Liver (tissue), 9 donors: ENCODE results near the gene NLRP9. TPM values are rescaled to one million over a fixed set of nuclear protein-coding genes. Genes with fewer than 3 reads are reported as not detected.

Experiments
- DNase-seq: peaks from one replicate; pipeline ENCODE4 v3.0.0-alpha.2; 2017; ENCODE audit warnings: low spot score
- H3K27ac ChIP-seq, 2 donors: one replicate each; pipeline ENCODE4 v1.7.0; 2013; ENCODE audit warnings: inconsistent platforms in 2 of 2, low read length in 2 of 2, control low read depth in 1 of 2, low read depth in 1 of 2, mild to moderate bottlenecking in 1 of 2
- H3K27me3 ChIP-seq, 4 donors: one replicate each; pipeline versions ENCODE4 v1.6.1 to v1.7.0; 2013; ENCODE audit warnings: low read length in 3 of 4, inconsistent platforms in 1 of 4, mild to moderate bottlenecking in 1 of 4, moderate library complexity in 1 of 4; ENCODE audit not compliant: control insufficient read depth in 4 of 4, insufficient read depth in 4 of 4
- H3K36me3 ChIP-seq, 4 donors: one replicate each; pipeline versions ENCODE4 v1.6.1 to v1.7.0; 2013; ENCODE audit warnings: low read length in 3 of 4, mild to moderate bottlenecking in 3 of 4, low read depth in 1 of 4, moderate library complexity in 1 of 4; ENCODE audit not compliant: control insufficient read depth in 4 of 4, insufficient read depth in 3 of 4
- H3K4me1 ChIP-seq, 4 donors: one replicate each; pipeline versions ENCODE4 v1.6.1 to v1.7.0; 2013; ENCODE audit warnings: low read length in 3 of 4, mild to moderate bottlenecking in 3 of 4, moderate library complexity in 1 of 4; ENCODE audit not compliant: control insufficient read depth in 4 of 4, insufficient read depth in 4 of 4
- H3K4me3 ChIP-seq, 3 donors: one replicate each; pipeline versions ENCODE4 v1.6.1 to v1.7.0; 2013; ENCODE audit warnings: low read length in 3 of 3, control low read depth in 1 of 3, low read depth in 1 of 3, mild to moderate bottlenecking in 1 of 3
- H3K9ac ChIP-seq, 2 donors: one replicate each; pipeline ENCODE4 v1.7.0; 2013; ENCODE audit warnings: low read length in 2 of 2, mild to moderate bottlenecking in 2 of 2, moderate library complexity in 2 of 2, control low read depth in 1 of 2, low read depth in 1 of 2
- H3K9me3 ChIP-seq, 4 donors: one replicate each; pipeline versions ENCODE4 v1.6.1 to v1.7.0; 2013; ENCODE audit warnings: low read length in 3 of 4; ENCODE audit not compliant: control insufficient read depth in 4 of 4
- ATF3 ChIP-seq: IDR thresholded peaks from 2 replicates; pipeline ENCODE4 v1.6.1; 2016; ENCODE audit warnings: antibody characterized with exemption
- CTCF ChIP-seq: fragments of 150-350 bp; IDR thresholded peaks from 2 replicates; pipeline ENCODE4 v1.5.1; 2017; ENCODE audit warnings: improper control_type of control experiment, low read depth, low read length; ENCODE audit not compliant: missing input control
- EGR1 ChIP-seq, 2 donors: IDR thresholded peaks; 2 replicates each; pipeline ENCODE4 v1.6.1; 2016 to 2018; ENCODE audit warnings: antibody characterized with exemption in 2 of 2, low read depth in 2 of 2
- FOXA1 ChIP-seq: IDR thresholded peaks from 2 replicates; pipeline ENCODE4 v1.6.1; 2016; ENCODE audit warnings: antibody characterized with exemption
- GABPA ChIP-seq, 2 donors: IDR thresholded peaks in 1 of 2; conservative IDR thresholded peaks in 1 of 2; 2 replicates each; pipeline ENCODE4 v1.6.1; 2016; ENCODE audit warnings: antibody characterized with exemption in 2 of 2, mild to moderate bottlenecking in 1 of 2, moderate library complexity in 1 of 2
- HNF4A ChIP-seq, 2 donors: conservative IDR thresholded peaks; 2 replicates each; pipeline ENCODE4 v1.6.1; 2016; ENCODE audit warnings: antibody characterized with exemption in 2 of 2, mild to moderate bottlenecking in 2 of 2
- HNF4G ChIP-seq: IDR thresholded peaks from 2 replicates; pipeline ENCODE4 v1.6.1; 2016; ENCODE audit warnings: antibody characterized with exemption
- JUND ChIP-seq, 2 donors: IDR thresholded peaks; 2 replicates each; pipeline ENCODE4 v1.6.1; 2016; ENCODE audit warnings: antibody characterized with exemption in 2 of 2
- MAX ChIP-seq: IDR thresholded peaks from 2 replicates; pipeline ENCODE4 v1.6.1; 2016; ENCODE audit warnings: antibody characterized with exemption
- NR2F2 ChIP-seq: IDR thresholded peaks from 2 replicates; pipeline ENCODE4 v1.6.1; 2016; ENCODE audit warnings: antibody characterized with exemption
- RAD21 ChIP-seq, 2 donors: IDR thresholded peaks; 2 replicates each; pipeline ENCODE4 v1.6.1; 2016; ENCODE audit warnings: antibody characterized with exemption in 2 of 2, mild to moderate bottlenecking in 2 of 2
- RXRA ChIP-seq, 2 donors: IDR thresholded peaks; 2 replicates each; pipeline ENCODE4 v1.6.1; 2017 to 2018; ENCODE audit warnings: antibody characterized with exemption in 2 of 2, mild to moderate bottlenecking in 1 of 2
- SP1 ChIP-seq: IDR thresholded peaks from 2 replicates; pipeline ENCODE4 v1.6.1; 2018; ENCODE audit warnings: antibody characterized with exemption, mild to moderate bottlenecking
- TAF1 ChIP-seq: conservative IDR thresholded peaks from 2 replicates; pipeline ENCODE4 v1.6.1; 2016; ENCODE audit warnings: antibody characterized with exemption, mild to moderate bottlenecking
- YY1 ChIP-seq: IDR thresholded peaks from 2 replicates; pipeline ENCODE4 v1.6.1; 2016; ENCODE audit warnings: antibody characterized with exemption, mild to moderate bottlenecking
- WGBS: extraction: QIAGEN DNeasy Blood & Tissue Kit; methylation state at CpG from one replicate; pipeline ENCODE4 v1.1.7; 2013; 5-methylcytosine and 5-hydroxymethylcytosine counted together
- polyA plus RNA-seq, 2 donors: library from polyadenylated mRNA; stranded (reverse) in 1 of 2; unstranded in 1 of 2; fragments of 200-250 nt in 1 of 2; fragments of >200 nt in 1 of 2; fragmentation: Nextera tagmentation in 1 of 2; extraction: Ambion mirVana in 1 of 2; gene quantifications; one replicate each; pipeline versions ENCODE4 v1.2.1 to v1.2.3, GENCODE V29; 2013 to 2015
- total RNA-seq, 2 donors: library from RNA; depleted of rRNA; stranded (reverse); fragments of >200 nt; gene quantifications; one replicate each; pipeline ENCODE4 v1.2.3, GENCODE V29; 2014
- TF ChIP-seq, protein P1 (sequence below): IDR thresholded peaks from 2 replicates; pipeline ENCODE4 v1.6.1; 2016; ENCODE audit warnings: antibody characterized with exemption
- donor health status: healthy.
- donor health status: healthy.
- donor health status: healthy.
- donor health status: healthy.
- donor health status: healthy.

Gene NLRP9
- total and polyA plus RNA-seq, 4 donors, result not detected

GRCh38 chr19:55690769-55691545 lies 47.2 kb downstream of the NLRP9 start (continued):
- no peak for TF ChIP-seq JUND (IDR thresholded peaks at IDR 0.05)
- TF ChIP-seq HNF4G, result no peak
- no peak for TF ChIP-seq TAF1
- TF ChIP-seq NR2F2, result no peak
- no peak for TF ChIP-seq GABPA (IDR thresholded peaks at IDR 0.05 in 1 of 2, conservative IDR thresholded peaks at IDR 0.05 in 1 of 2)

GRCh38 chr19:55690109-55690768 lies 48.0 kb downstream of the NLRP9 start:
- Histone ChIP-seq H3K4me1 (peaks cover 0 to 13% (median 8%) of the 10 kb centered on the region in 4 donors), H3K27ac (no peak overlapping the region), H3K27me3 (no peaks in the 10 kb centered on the region), H3K36me3 (peaks cover 19 to 82% (median 29%) of the 10 kb centered on the region in 4 donors), H3K4me3 (no peak overlapping the region), H3K9me3 (no peaks in the 10 kb centered on the region), H3K9ac (no peak overlapping the region)
- 94% methylated on average over 25 of the region's 25 CpGs for WGBS
- no peak for DNase-seq
- TF ChIP-seq, protein P1, sequence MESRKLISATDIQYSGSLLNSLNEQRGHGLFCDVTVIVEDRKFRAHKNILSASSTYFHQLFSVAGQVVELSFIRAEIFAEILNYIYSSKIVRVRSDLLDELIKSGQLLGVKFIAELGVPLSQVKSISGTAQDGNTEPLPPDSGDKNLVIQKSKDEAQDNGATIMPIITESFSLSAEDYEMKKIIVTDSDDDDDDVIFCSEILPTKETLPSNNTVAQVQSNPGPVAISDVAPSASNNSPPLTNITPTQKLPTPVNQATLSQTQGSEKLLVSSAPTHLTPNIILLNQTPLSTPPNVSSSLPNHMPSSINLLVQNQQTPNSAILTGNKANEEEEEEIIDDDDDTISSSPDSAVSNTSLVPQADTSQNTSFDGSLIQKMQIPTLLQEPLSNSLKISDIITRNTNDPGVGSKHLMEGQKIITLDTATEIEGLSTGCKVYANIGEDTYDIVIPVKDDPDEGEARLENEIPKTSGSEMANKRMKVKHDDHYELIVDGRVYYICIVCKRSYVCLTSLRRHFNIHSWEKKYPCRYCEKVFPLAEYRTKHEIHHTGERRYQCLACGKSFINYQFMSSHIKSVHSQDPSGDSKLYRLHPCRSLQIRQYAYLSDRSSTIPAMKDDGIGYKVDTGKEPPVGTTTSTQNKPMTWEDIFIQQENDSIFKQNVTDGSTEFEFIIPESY, result no peak
- no peak for TF ChIP-seq RAD21 (IDR thresholded peaks at IDR 0.05)
- TF ChIP-seq EGR1 (IDR thresholded peaks at IDR 0.05; ENCODE audit: low read depth in 2 of 2), result no peak
- TF ChIP-seq SP1, result no peak
- TF ChIP-seq YY1, result no peak
- TF ChIP-seq RXRA (IDR thresholded peaks at IDR 0.05), result no peak
- no peak for TF ChIP-seq HNF4G
- no peak for TF ChIP-seq HNF4A (conservative IDR thresholded peaks at IDR 0.05)
- no peak for TF ChIP-seq GABPA (IDR thresholded peaks at IDR 0.05 in 1 of 2, conservative IDR thresholded peaks at IDR 0.05 in 1 of 2)
- TF ChIP-seq MAX, result no peak
- no peak for TF ChIP-seq FOXA1
- TF ChIP-seq JUND (IDR thresholded peaks at IDR 0.05), result no peak
- TF ChIP-seq CTCF, result no peak
- no peak for TF ChIP-seq ATF3
- no peak for TF ChIP-seq TAF1
